H9 (cell line): ENCODE measurements around the gene RASA3. TPM values are rescaled to one million over a fixed set of nuclear protein-coding genes. Genes with fewer than 3 reads are reported as not detected.
"Not testable (repeated sequence)": the region's sequence is repeated elsewhere in the genome, so short reads cannot be mapped to it uniquely, and the experiment has no call there.

Experiments used
- DNase-seq: peaks from one replicate; pipeline ENCODE4 v3.0.0-alpha.2; 2017
- H2AFZ ChIP-seq: one replicate; pipeline ENCODE4 v1.6.1; 2013; ENCODE audit warnings: mild to moderate bottlenecking, low read length, control low read depth, moderate library complexity
- H2AK5ac ChIP-seq: 2 replicates; pipeline ENCODE4 v1.6.1; 2013; ENCODE audit warnings: low read length, control low read depth, mixed read lengths; ENCODE audit not compliant: insufficient read length
- H2BK120ac ChIP-seq: one replicate; pipeline ENCODE4 v1.6.1; 2013; ENCODE audit warnings: low read depth, mild to moderate bottlenecking, low read length, control low read depth, inconsistent platforms; ENCODE audit not compliant: poor library complexity, severe bottlenecking
- H2BK12ac ChIP-seq: 2 replicates; pipeline ENCODE4 v1.6.1; 2013; ENCODE audit warnings: low read length, control low read depth, mixed read lengths, low read depth; ENCODE audit not compliant: insufficient read length
- H2BK15ac ChIP-seq: 2 replicates; pipeline ENCODE4 v1.6.1; 2013; ENCODE audit warnings: low read depth, low read length, control low read depth
- H2BK20ac ChIP-seq: one replicate; pipeline ENCODE4 v1.6.1; 2013; ENCODE audit warnings: low read depth, mild to moderate bottlenecking, low read length, control low read depth, inconsistent platforms; ENCODE audit not compliant: poor library complexity, severe bottlenecking
- H2BK5ac ChIP-seq: 2 replicates; pipeline ENCODE4 v1.6.1; 2013; ENCODE audit warnings: low read length, control low read depth, mixed read lengths; ENCODE audit not compliant: insufficient read length
- H3K14ac ChIP-seq: 2 replicates; pipeline ENCODE4 v1.6.1; 2013; ENCODE audit warnings: low read length, control low read depth; ENCODE audit not compliant: insufficient read depth
- H3K18ac ChIP-seq: 2 replicates; pipeline ENCODE4 v1.6.1; 2013; ENCODE audit warnings: low read depth, mild to moderate bottlenecking, mixed read lengths, low read length, control low read depth; ENCODE audit not compliant: insufficient read length
- H3K23ac ChIP-seq: 2 replicates; pipeline ENCODE4 v1.6.1; 2013; ENCODE audit warnings: low read length, control low read depth, mixed read lengths, low read depth; ENCODE audit not compliant: insufficient read length
- H3K23me2 ChIP-seq: 2 replicates; pipeline ENCODE4 v1.6.1; 2013; ENCODE audit warnings: low read depth, mild to moderate bottlenecking, mixed read lengths, low read length, control low read depth; ENCODE audit not compliant: insufficient read length, poor library complexity, severe bottlenecking
- H3K27ac ChIP-seq: 2 replicates; pipeline ENCODE4 v1.5.1; 2013; ENCODE audit warnings: low read length, control low read depth, mixed read lengths, low read depth; ENCODE audit not compliant: insufficient read length
- H3K27me3 ChIP-seq: 2 replicates; pipeline ENCODE4 v1.6.1; 2013; ENCODE audit warnings: low read length, control low read depth, inconsistent platforms; ENCODE audit not compliant: insufficient read depth
- H3K4ac ChIP-seq: 2 replicates; pipeline ENCODE4 v1.6.1; 2013; ENCODE audit warnings: low read depth, mild to moderate bottlenecking, control low read depth, inconsistent platforms, low read length, moderate library complexity
- H3K4me1 ChIP-seq: 2 replicates; pipeline ENCODE4 v1.6.1; 2013; ENCODE audit warnings: low read length, control low read depth, inconsistent platforms; ENCODE audit not compliant: insufficient read depth
- H3K4me2 ChIP-seq: 2 replicates; pipeline ENCODE4 v1.6.1; 2013; ENCODE audit warnings: low read length, control low read depth, mixed read lengths; ENCODE audit not compliant: insufficient read length, insufficient read depth
- H3K56ac ChIP-seq: 2 replicates; pipeline ENCODE4 v1.6.1; 2013; ENCODE audit warnings: low read depth, mild to moderate bottlenecking, mixed read lengths, low read length, control low read depth; ENCODE audit not compliant: insufficient read length
- H3K79me1 ChIP-seq: 2 replicates; pipeline ENCODE4 v1.6.1; 2013; ENCODE audit warnings: low read depth, mild to moderate bottlenecking, moderate library complexity, low read length, control low read depth, inconsistent platforms; ENCODE audit not compliant: insufficient read depth, poor library complexity, severe bottlenecking
- H3K79me2 ChIP-seq: 2 replicates; pipeline ENCODE4 v1.6.1; 2013; ENCODE audit warnings: low read length, control low read depth, inconsistent platforms; ENCODE audit not compliant: insufficient read depth
- H3K9ac ChIP-seq: 2 replicates; pipeline ENCODE4 v1.6.1; 2013; ENCODE audit warnings: low read length, control low read depth, mixed read lengths; ENCODE audit not compliant: insufficient read length; ENCODE audit errors: extremely low read depth
- H3K9me3 ChIP-seq: one replicate; pipeline ENCODE4 v1.6.1; 2013; ENCODE audit warnings: low read depth, low read length, inconsistent platforms; ENCODE audit not compliant: control insufficient read depth
- H3T11ph ChIP-seq: one replicate; pipeline ENCODE4 v1.6.1; 2013; ENCODE audit warnings: mild to moderate bottlenecking, low read length, control low read depth, inconsistent platforms
- H4K20me1 ChIP-seq: one replicate; pipeline ENCODE4 v1.6.1; 2013; ENCODE audit not compliant: control insufficient read depth, insufficient read length, insufficient read depth
- H4K5ac ChIP-seq: 2 replicates; pipeline ENCODE4 v1.6.1; 2013; ENCODE audit warnings: low read depth, mild to moderate bottlenecking, mixed read lengths, low read length, control low read depth; ENCODE audit not compliant: insufficient read length
- H4K8ac ChIP-seq: replicated peaks from 2 replicates; pipeline ENCODE4 v1.6.1; 2013; ENCODE audit warnings: low read length, control low read depth, mixed read lengths, low read depth; ENCODE audit not compliant: insufficient read length
- H4K91ac ChIP-seq: 2 replicates; pipeline ENCODE4 v1.6.1; 2013; ENCODE audit warnings: low read depth, mild to moderate bottlenecking, moderate library complexity, mixed read lengths, low read length, control low read depth; ENCODE audit not compliant: insufficient read length
- H3K27ac Mint-ChIP-seq, 3 experiments: 2 replicates in 2 of 3; 3 replicates in 1 of 3; pipeline ENCODE4 v1.8.0; 2020 to 2021; ENCODE audit warnings: mixed read lengths in 3 of 3, mild to moderate bottlenecking in 1 of 3, moderate library complexity in 1 of 3
- H3K27me3 Mint-ChIP-seq: 2 replicates; pipeline ENCODE4 v1.8.0; 2021; ENCODE audit warnings: low read depth, mild to moderate bottlenecking, moderate library complexity, mixed read lengths
- H3K36me3 Mint-ChIP-seq, 3 experiments: 2 replicates in 2 of 3; 3 replicates in 1 of 3; pipeline ENCODE4 v1.8.0; 2020 to 2021; ENCODE audit warnings: low read depth in 3 of 3, mixed read lengths in 3 of 3; ENCODE audit not compliant: insufficient read depth in 1 of 3
- H3K4me1 Mint-ChIP-seq, 2 experiments: 2 replicates each; pipeline ENCODE4 v1.8.0; 2020; ENCODE audit warnings: mixed read lengths in 2 of 2
- H3K4me3 Mint-ChIP-seq, 2 experiments: 2 replicates in 1 of 2; 3 replicates in 1 of 2; pipeline ENCODE4 v1.8.0; 2020 to 2021; ENCODE audit warnings: mild to moderate bottlenecking in 2 of 2, mixed read lengths in 2 of 2, moderate library complexity in 1 of 2
- H3K9me3 Mint-ChIP-seq, 2 experiments: 2 replicates in 1 of 2; 3 replicates in 1 of 2; pipeline ENCODE4 v1.8.0; 2020; ENCODE audit warnings: mild to moderate bottlenecking in 2 of 2, mixed read lengths in 2 of 2, moderate library complexity in 1 of 2
- CTCF ChIP-seq: fragments of 200-600 bp; sonication (generic); conservative IDR thresholded peaks from 3 replicates; pipeline ENCODE4 v1.8.0; 2021; ENCODE audit warnings: antibody characterized with exemption, mild to moderate bottlenecking
- WGBS: extraction: QIAGEN DNeasy Blood & Tissue Kit; methylation state at CpG from one replicate; pipeline ENCODE4 v1.1.7; 2013; ENCODE audit warnings: missing lambda C conversion rate, low lambda C conversion rate, mixed read lengths; ENCODE audit not compliant: insufficient read length; ENCODE audit errors: extremely low coverage; 5-methylcytosine and 5-hydroxymethylcytosine counted together
- total RNA-seq: library from RNA; stranded (reverse); gene quantifications from 2 replicates; pipeline ENCODE4 v1.2.1, GENCODE V29; 2021

RASA3 gene
- total RNA-seq, 1 experiment from 2014 or later, result 12.3 TPM

DNA sequence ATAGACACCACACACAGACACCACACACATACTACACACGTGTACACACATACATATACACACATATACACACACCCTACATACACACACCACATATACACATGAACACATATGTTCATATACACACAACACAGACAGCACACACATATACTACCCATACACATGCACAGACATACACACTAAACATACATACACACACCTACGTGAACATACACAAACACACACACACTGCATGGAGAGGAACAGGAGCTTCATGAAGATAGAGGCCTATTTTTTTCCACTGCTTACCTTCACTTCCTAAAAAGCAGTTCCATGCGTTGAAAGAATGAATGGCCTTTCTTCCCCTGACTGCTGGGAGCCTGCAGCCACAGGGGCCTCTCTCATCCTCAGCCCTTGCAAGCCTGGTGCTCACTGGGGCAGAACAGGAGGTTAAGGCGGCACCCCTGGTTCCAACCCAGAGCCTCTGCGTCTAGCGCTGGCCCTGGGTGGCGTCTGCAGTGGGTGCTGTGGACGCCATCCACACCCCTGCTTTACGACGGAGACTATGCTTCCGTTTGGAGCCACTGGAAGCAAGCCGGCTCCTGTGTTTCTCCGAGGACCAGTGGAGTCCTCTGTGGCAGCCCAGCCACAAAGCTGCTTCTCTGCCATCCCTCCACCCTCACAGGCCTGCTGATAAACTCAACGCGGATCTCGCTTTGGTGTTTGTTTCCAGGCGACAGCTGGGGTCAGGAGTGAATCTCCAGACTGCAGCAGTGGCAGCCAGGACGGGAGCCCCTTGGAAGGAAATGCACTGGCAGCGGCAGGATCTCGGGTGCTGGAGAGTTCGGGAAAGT, 1.9 kb upstream of the RASA3 start:
- no peak overlapping the region for H2AFZ ChIP-seq

GRCh38 chr13:114133552-114133951, 1.1 kb upstream of the RASA3 start:
- H4K5ac ChIP-seq, H2AFZ ChIP-seq, H3K27ac Mint-ChIP-seq, H3K36me3 Mint-ChIP-seq, H2BK15ac ChIP-seq, DNase-seq, H2BK20ac ChIP-seq, H3K79me1 ChIP-seq, H3K14ac ChIP-seq, H3K4me2 ChIP-seq, H2AK5ac ChIP-seq, H3K9ac ChIP-seq, H3K9me3 Mint-ChIP-seq, H3K18ac ChIP-seq, H3K79me2 ChIP-seq, H2BK12ac ChIP-seq, H3K23ac ChIP-seq, H4K91ac ChIP-seq, H4K20me1 ChIP-seq, H2BK5ac ChIP-seq, H2BK120ac ChIP-seq, H3K56ac ChIP-seq, H3K9me3 ChIP-seq, H4K8ac ChIP-seq, H3K27me3 ChIP-seq, H3K27ac ChIP-seq, H3K4me1 ChIP-seq, H3T11ph ChIP-seq, H3K4ac ChIP-seq: not testable (repeated sequence)
- peak overlapping the region; percentile 11 to 51 for H3K4me3 Mint-ChIP-seq
- H3K27me3 Mint-ChIP-seq, result peaks cover 18% of the 10 kb centered on the region
- H3K4me1 Mint-ChIP-seq, result peaks cover 34 to 38% of the 10 kb centered on the region in 2 experiments
- WGBS, result no CpG with 5 or more reads among the region's 7 CpGs
- peaks cover 10% of the 10 kb centered on the region for H3K23me2 ChIP-seq

More for the DNA sequence above, 1.9 kb upstream of the RASA3 start:
- no peak overlapping the region for H2AK5ac ChIP-seq
- 100% methylated on average over 1 of the region's 21 CpGs for WGBS
- no peaks in the 10 kb centered on the region for H3K27me3 ChIP-seq
- H2BK120ac ChIP-seq, result no peak overlapping the region
- H3K18ac ChIP-seq, result no peak overlapping the region
- no peak for TF ChIP-seq CTCF
- H3K9me3 ChIP-seq, result no peaks in the 10 kb centered on the region
- no peaks in the 10 kb centered on the region for H4K20me1 ChIP-seq
- no peak overlapping the region for H2BK20ac ChIP-seq
- H4K5ac ChIP-seq, result no peak overlapping the region
- Mint-ChIP-seq H3K4me1 (peaks cover 27 to 31% of the 10 kb centered on the region in 2 experiments), H3K36me3 (peaks cover 0 to 10% (median 0%) of the 10 kb centered on the region in 3 experiments; a peak in 3 of 7 replicates), H3K4me3 (peak overlapping the region; percentile 11 to 51), H3K27ac (peak overlapping the region in 1 of 3 experiments; percentile 13; a peak in 1 of 7 replicates), H3K27me3 (peaks cover 18% of the 10 kb centered on the region), H3K9me3 (peaks cover 4 to 8% of the 10 kb centered on the region in 2 experiments; a peak in 4 of 5 replicates)
- peaks cover 6% of the 10 kb centered on the region; the same call in 1 of the 2 replicates for H3K79me2 ChIP-seq
- H3K23ac ChIP-seq, result no peak overlapping the region
- peaks cover 10% of the 10 kb centered on the region for H3K23me2 ChIP-seq
- no peak overlapping the region for H2BK5ac ChIP-seq
- no peak overlapping the region for H3K56ac ChIP-seq
- DNase-seq, result no peak
- no peak overlapping the region for H3K9ac ChIP-seq
- H4K8ac ChIP-seq, result no peak overlapping the region
- H3K27ac ChIP-seq, result no peak overlapping the region
- no peak overlapping the region for H3K4me2 ChIP-seq
- no peak overlapping the region for H3K4ac ChIP-seq
- no peak overlapping the region for H2BK12ac ChIP-seq
- no peak overlapping the region for H3T11ph ChIP-seq
- H2BK15ac ChIP-seq, result no peak overlapping the region
- no peak overlapping the region for H3K14ac ChIP-seq
- no peak overlapping the region for H4K91ac ChIP-seq
- H3K79me1 ChIP-seq, result peaks cover 3% of the 10 kb centered on the region
- no peaks in the 10 kb centered on the region; the same call in 1 of the 2 replicates for H3K4me1 ChIP-seq
